Measurements from ENCODE around the gene PSMB4.
"Not testable (repeated sequence)": the region's sequence is repeated elsewhere in the genome, so short reads cannot be mapped to it uniquely, and the experiment has no call there.

The PSMB4 gene

DNA sequence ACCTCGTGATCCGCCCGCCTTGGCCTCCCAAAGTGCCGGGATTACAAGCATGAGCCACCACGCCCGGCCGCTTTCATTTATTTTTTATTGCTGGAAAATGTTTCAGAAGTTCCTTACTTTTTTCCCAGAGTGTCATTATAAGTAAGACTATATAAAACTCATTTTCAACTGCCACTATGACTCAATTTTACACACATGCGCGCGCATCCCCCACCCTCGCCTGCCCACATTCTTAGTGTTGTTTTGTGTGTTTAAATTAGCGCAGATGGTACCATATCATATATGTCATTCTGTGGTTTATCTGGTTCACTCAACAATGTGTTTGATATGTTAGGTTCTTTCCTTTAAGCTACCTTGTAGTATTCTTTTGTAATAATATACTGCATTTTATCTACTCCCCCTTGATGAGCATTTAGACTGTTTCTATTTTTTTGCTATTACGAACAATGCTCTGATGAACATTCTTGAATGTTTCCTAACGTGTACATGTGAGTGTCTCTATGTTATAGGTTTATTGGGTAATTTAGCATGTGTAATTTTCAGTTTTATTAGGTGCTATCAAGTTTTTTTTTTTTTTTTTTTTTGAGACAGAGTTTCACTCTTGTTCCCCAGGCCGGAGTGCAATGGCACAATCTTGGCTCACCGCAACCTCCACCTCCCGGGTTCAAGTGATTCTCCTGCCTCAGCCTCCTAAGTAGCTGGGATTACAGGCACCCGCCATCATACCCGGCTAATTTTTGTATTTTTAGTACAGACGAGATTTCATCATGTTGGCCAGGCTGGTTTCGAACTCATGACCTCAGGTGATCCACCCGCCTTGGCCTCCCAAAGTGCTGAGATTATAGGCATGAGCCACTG lies 8.9 kb upstream of the PSMB4 start:
- DNase-seq: not testable (repeated sequence)

DNA sequence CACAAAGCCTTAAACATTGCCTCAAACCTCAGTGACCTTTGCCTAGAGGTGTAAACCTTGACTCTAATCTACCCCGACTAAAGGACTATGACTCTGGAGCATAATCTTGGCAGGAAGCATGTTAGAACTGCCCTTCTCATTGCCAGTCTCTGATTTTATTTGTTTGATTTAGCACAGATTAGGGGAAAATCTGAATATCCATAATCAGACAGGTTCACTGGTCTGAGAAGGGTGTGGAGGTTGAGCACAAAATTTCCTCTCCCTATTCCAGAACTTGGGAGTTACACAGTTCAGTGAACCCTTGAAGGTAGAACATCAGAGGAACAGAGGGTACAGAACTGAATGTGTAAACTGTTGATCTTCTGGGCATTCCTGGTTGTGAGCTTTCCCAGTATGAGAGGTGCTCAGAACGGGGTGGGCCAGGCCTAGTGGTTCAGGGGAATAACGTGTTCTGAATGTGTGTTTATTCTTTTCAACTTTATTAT lies 8.3 kb upstream of the PSMB4 start:
- DNase-seq: no peak

DNA sequence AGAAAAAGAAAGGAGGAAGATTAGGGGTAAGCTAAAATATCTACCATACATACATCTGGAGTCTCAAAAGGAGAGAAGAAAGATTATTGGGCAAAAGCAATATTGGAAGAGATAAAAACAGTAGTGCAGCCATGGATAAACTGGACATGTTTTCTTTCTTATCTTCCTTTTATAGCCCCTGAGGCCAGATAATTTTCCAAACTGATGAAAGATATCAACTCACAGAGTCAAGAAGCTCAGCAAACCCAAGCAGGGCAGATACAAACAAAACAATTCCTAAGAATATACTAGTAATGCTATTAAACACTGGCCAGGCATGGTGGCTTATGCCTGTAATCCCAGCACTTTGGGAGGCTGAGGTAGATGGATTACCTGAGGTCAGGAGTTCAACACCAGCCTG lies 5.8 kb upstream of the PSMB4 start:
- no peak for DNase-seq

DNA sequence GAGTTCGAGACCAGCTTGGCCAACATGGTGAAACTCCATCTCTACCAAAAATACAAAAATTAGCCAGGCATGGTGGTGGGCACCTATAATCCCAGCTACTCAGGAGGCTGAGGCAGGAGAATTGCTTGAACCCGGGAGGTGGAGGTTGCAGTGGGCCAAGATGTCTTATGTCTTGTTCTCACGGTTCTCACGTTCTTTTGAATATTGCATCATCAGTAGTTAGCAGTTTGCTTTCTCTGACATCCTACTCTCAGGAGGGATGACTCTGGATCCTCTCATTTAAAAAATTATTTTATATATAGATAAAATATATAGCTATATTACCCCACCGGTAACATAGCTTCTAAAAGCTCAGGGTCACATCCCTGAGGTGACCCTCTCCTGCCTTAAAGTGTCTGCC lies 3.1 kb upstream of the PSMB4 start:
- DNase-seq: not testable (repeated sequence)

DNA sequence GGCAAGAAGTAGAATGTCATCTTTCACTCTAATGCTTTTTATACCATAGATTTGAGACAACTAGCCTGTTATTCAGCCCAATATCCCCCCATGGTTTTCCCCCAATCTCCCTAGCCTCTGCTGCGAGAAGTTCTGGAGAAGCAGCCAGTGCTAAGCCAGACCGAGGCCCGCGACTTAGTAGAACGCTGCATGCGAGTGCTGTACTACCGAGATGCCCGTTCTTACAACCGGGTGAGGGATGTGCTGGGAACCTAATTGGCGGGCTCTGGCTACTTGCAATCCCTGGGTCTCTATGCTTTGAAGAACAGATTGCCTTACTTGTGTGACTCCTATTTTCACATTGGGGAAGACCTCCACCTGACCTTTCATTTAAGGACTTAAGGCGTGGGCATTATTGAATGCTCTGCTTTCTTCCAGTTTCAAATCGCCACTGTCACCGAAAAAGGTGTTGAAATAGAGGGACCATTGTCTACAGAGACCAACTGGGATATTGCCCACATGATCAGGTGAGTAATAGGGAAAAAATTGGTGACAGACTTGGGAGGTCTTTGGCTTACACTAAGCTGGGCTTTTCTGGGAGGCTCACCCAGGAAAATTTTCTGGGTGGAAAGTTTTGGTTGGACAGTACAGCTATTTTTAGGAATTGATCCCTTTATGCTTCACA lies 1.9 kb downstream of the PSMB4 start:
- DNase-seq: no peak

DNA sequence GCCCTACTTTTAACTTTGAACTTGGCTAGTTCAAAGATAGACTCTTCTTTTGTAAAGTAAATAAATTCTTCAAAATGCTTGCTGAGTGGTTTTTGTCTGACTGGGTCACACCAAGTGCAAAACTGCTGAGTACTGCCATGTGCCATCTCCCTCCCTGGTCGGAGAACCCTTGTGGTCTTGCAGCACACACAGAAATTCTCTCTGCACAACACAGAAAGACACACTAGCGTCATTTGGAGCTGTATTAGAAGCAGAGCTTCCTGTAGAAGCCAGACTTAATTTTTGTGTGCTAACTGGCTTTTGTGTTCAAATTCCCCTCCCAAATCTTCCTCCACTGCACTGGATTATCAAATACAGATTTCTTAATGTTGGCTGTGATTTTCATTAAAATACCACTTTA lies 2.5 kb downstream of the PSMB4 start:
- DNase-seq: no peak

DNA sequence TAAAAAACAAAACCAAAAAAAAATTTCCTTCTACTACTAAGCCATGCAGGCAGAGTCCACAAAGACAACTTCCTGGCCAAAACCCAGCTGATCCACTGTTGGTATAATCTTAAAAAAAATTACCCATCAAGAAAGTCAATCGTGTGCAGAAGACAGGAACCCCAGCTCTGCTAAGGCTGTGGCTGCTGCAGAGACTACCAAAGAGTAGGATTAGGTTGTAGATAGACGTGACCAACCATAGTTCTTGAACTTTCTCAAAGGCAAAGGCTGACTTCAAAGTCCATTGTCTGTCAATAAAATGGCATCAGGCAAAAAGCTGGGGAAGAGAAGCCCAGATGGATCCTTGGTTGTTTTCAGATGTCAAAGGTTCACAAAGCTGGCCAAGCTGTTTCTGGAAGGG lies 3.4 kb downstream of the PSMB4 start:
- DNase-seq: no peak

DNA sequence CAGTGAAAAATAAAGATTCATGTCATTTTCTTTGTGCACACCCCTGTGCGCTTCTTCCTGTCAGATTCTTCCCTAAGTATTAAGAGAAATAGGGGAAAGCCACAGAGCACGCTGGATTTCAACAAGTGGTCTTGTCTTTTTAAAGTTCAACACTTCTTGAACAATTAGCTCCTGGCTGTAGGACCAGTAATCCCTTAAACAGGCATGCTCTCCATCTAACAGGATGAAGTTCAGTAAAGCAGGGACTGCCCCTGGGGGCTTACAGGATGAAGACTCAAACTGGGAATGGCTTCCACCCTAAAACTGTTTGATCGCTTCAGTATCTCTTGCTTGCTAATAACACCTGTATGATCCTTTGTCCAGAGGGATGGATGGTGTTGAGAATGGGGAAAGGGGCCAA lies 4.2 kb downstream of the PSMB4 start:
- no peak for DNase-seq

DNA sequence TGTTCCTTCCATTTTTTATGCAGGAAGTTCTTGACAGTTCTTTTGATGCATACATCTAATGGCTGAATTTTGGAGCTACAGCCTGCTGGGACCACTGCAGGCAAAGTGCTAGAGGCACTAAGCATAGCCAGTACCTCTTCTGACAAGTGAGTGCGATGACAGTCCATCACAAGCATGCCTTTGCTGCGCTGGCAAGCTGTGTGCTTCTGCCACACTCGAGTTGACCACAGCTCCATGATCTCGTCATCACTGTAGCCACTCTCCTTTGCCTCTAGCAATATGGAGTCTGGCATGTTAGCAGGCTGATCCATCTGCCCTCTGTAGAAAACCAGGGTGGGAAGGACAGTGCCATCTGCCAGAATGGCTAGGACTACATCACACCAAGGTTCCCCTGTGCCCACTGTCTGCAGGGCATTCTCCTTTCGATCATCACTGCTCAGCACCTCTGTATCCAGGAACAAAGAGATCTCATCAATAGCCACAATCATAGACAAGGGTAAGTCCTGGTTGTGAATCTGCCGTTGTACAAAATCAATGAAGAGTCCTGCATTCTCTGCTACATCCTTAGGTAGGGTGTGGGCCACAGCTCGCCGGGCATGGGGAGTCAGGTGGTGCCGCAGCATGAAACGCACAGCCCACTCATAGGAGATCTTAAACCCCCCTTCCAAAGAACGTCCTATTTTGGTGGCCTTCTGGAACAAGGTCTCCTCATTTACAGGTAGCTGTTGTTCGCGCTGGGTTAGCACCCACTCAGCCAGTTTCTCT lies 6.0 kb downstream of the PSMB4 start:
- DNase-seq: no peak

DNA sequence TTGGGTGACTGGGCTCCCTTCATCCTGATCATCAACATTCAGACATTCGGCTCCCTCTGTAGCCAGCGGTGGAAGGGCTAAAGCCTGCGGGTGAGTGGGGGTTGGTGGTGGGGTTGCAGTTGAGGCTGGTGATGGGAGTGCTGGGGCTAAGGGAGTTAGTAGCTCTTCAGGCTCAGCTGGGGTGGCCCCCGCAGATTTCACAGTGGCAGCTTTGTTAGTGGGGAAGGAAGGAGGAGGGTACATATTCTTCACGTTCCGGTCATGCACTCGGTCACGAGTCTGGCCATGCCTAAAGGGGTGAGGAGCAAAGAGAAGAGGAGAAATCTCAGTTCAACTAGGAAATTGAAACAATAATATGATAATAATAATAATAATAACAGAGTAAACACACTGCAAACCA lies 6.8 kb downstream of the PSMB4 start:
- no peak for DNase-seq

DNA sequence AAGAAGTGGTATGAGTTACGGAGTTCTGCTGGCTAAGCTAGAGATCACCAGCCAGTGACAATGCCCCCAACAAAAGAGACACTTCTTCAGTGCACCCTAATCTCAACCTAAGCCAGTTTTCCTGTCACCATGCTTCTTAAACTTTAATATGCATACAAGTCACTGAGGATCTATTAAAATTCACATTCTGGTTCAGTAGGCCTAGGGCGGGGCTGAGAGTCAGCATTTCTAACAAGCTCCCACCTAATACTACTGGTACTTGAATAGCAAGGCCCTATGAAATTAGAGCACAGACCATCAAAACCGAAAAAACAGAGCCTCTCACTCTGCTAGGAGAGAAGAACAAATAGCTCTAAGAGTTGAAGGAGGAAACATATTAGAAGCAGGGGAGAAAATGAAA lies 7.9 kb downstream of the PSMB4 start:
- DNase-seq: no peak

DNA sequence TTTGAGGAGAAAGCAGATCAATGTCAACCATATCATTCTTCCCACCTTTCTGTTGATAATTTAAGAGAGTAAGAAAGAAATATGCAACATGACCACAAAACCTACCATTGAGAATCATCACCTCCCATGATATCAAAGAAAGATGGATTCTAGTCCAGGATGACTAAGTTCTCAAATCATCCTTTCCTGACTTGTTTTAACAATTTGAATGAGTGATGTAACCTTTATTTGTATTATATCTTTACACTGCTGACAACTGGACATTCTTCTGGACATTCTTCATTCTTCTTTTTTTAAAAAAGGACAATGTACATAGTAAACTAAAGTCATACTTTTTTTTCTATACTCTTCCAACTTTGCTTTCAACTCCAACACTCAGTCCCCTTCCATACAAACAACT lies 9.5 kb downstream of the PSMB4 start:
- no peak for DNase-seq

DNA sequence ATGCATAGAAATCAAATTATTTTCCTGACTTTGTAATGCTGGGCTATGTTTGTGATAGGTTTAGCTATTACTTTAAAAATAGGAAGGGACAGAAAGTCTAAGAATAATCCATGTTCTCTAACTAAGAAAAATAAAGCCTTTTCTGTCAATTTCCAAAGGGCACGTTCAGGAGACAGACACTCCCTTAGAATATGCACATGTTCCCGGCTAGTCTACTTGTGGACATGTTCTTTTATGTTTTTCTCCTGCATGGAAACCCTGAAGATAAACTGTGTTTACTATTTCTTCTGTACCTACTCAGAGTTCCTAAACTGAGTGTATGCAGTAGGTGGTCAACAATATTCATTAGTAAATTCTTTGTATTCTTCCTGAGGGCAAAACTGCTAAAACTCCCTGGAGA lies 12.5 kb downstream of the PSMB4 start:
- DNase-seq: no peak

DNA sequence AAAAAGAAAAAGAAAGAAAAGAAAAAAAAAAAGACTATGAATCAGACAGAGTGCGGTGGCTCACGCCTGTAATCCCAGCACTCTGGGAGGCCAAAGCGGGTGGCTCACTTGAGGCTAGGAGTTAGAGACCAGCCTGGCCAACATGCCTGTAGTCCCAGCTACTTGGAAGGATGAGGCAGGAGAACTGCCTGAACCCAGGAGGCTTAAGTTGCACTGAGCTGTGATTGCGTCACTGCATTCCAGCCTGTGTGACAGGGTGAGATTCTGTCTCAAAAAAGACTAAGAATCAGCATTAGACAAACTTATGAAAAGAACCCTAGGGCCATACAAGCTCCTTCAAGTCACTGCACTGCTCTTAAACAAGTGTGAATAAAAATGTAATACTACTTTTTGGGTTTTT lies 16.9 kb downstream of the PSMB4 start:
- no peak for DNase-seq

DNA sequence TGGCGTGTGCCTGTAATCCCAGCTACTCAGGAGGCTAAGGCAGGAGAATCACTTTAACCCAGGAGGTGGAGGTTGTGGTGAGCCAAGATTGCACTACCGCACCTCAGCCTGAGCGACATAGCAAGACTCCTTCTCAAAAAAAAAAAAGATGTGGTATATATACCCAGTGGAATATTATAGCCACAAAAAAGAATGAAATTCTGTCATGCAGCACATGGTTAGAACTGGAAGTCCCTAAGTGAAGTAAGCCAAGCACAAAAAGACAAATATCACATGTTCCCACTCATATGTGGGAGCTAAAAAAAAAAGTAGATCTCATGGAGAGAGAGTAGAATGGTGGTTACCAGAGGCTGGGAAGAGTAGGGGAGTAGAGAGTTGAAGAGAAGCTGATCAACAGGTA lies 18.7 kb downstream of the PSMB4 start:
- no peak for DNase-seq

DNA sequence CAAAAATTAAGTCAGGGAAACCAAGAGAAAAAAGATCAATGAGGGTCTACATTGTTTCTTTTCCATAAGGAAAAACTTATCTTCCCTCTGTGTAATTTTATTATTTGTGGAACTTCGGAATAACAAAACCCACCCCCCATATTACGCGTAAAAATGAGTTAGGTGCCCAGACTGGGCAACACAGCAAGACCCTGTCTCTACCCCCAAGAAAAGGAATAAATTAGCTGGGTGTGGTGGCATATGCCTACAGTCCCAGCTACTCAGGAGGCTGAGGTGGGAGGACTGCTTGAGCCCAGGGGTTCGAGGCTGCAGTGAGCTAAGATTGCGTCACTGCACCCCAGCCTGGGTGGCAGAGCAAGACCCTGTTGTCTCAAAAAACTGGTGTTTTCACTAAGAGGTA lies 20.4 kb downstream of the PSMB4 start:
- DNase-seq: no peak

DNA sequence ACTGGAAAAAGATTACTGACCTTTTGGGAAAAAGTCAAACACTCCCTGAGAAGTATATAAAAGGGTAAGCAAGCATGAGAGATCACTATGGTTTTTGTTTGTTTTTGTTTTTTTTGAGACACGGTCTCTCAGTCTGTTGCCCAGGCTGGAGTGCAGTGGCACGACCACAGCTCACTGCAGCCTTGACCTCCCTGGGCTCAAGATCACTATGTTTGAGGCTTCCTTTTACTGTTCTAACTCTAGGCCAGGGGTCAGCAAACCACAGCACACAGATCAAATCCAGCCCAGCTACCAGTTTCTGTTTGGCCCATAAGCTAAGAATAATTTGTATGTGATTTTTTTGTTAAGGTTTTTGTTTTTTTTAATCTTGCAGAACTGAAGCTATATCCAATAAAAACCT lies 25.7 kb downstream of the PSMB4 start:
- no peak for DNase-seq

DNA sequence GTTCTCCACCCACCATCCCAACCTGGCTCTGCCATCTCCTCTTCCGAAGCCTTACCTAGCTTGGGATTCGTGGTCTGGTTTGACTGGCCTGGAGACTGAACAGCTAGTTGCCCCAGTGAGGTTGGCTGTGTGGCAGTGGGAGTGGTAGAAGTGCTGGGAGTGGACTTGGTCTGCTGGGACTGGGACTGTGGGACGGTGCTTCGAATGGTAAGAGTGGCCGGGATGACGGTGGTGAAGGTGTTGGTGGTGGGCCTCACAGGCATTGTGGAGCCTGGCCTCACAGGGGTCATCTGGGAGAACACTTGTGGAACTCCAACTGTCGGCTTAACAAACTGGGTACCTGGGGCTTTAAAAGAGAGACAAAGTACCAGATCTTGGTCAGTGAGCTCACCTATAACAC lies 28.7 kb downstream of the PSMB4 start:
- DNase-seq: no peak

DNA sequence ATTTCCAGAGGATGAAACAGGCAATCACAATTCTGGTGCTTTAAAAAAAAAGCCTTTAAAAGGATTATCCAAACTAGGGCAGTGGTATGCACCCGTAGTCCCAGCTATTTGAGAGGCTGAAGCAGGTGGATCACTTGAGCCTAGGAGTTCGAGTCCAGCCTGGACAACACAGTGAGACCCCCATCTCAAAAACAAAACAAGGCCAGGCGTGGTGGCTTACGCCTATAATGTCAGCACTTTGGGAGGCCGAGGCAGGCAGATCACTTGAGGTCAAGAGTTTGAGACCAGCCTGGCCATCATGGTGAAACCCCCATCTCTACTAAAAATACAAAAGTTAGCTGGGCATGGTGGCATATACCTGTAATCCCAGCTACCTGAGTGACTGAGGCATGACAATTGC lies 34.5 kb downstream of the PSMB4 start:
- not testable (repeated sequence) for DNase-seq

DNA sequence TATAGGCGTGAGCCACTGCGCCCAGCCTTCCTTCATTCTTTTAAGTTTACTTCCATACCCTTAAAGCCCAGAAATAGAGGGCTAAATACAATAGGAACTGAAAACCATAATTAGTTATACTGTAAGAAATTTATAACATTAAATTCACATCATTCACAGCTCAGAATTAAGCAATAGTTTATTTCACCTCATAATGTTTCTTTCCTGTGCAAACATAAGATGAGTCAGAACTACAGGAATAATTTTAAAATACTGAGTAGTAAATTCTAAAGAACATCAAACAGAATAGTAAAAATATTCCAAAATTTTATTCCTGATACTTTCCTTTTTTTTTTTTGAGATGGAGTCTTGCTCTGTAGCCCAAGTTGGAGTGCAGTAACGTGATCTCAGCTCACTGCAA lies 35.8 kb downstream of the PSMB4 start:
- no peak for DNase-seq

DNA sequence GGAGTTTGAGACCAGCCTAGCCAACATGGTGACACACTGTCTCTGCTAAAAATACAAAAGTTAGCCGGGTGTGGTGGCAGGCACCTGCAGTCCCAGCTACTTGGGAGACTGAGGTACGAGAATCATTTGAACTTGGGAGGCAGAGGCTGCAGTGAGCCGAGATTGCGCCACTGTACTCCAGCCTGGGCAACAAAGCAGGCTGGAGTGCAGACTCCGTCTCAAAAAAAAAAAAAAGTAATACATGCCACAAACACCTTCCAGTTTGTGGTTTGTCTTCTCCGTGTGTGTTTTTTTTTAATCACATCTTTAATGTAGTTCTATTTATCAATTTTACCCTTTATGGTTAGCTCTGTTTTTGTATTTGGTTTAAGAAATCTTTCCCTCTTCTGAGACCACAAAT lies 37.6 kb downstream of the PSMB4 start:
- DNase-seq: no peak

DNA sequence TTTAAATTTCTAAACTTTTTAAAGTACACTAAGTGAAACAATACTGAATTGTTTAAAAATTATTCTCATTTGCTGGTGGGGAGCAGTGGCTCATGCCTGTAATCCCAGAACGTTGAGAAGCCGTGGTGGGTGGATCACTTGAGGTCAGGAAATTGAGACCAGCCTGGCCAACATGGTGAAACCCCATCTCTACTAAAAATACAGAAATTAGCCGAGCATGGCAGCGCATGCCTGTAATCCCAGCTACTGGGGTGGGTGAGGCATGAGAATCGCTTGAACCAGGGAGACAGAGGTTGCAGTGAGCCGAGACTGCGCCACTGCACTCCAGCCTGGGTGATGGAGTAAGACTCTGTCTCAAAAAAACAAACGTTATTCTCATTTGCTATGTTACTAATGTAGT lies 38.0 kb downstream of the PSMB4 start:
- DNase-seq: not testable (repeated sequence)

DNA sequence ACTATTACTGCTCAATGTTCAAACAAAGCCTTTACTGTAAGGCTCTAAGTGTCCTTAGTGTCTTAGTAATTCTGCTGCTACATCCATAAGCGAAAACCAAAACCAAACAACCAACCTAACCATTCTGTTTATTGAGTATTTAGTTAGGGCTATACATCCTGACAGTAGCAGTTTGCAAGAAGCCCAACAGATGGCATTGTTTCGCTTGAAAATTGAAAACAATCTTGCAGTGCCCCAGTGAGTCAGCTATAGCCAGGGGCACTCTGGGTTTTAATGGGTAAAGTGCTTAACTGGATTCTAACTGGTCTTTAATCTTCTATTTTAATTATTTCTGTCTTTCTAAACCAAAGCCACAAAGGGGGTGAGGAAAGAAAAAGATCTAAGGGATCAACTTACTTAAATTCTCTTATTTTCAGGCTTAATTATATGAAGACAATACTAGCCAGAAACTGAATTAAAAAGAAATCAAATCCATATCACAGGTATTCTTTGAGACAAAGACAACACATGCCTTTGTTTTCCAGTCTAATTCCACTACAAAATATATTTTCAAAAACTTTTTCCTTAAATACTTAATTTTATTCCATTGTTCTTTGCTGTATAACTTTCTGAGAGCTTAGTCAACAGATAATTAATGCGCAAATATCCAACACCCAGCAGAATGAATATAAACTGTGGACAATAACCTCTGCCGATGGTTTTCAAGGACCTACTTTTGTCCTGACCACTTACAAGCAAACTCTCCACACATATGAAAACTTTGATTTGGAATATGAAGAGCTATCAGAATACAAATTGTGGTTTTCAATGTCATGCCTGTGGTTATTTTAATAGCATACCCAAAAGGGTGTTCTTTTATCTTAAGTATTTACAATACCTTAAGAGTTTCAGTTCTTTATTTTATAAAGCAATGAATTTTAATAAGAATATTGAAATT lies 44.7 kb downstream of the PSMB4 start:
- peak; percentile 85 for DNase-seq

Measured in NCI-H1694 treated with DMSO at 0.1 percent for 48 hours (cell line).